AG10803 (cell line): ENCODE measurements around the gene S100A1.

ENCODE experiments used
- DNase-seq: peaks from one replicate; pipeline ENCODE4 v3.0.0; 2010; ENCODE audit warnings: low read depth
- H3K4me3 ChIP-seq: 2 replicates; pipeline ENCODE4 v1.5.1; 2011; ENCODE audit warnings: mild to moderate bottlenecking, low read length, control low read depth
- CTCF ChIP-seq: conservative IDR thresholded peaks from 2 replicates; pipeline ENCODE4 v1.5.1; 2011; ENCODE audit warnings: mild to moderate bottlenecking, low read length, control low read depth, inconsistent platforms

Gene S100A1

GRCh38 chr1:153630384-153630783 is 2.1 kb downstream of the S100A1 start:
- DNase-seq: no peak
- H3K4me3 ChIP-seq: no peak overlapping the region
- TF ChIP-seq CTCF: no peak

- TF ChIP-seq CTCF: no peak
- H3K4me3 ChIP-seq: no peak overlapping the region
- no peak for DNase-seq
Observed at GRCh38 chr1:153631047-153632022, 3.1 kb downstream of the S100A1 start.

GRCh38 chr1:153633161-153633753 is 5.0 kb downstream of the S100A1 start:
- peak; percentile 40 for DNase-seq
- peak overlapping the region; percentile 100 for H3K4me3 ChIP-seq
- TF ChIP-seq CTCF: no peak

- TF ChIP-seq CTCF: no peak
- H3K4me3 ChIP-seq: peak within 1 kb of the TSS; percentile 100
- DNase-seq: peak; percentile 98
Observed at GRCh38 chr1:153633754-153634665, 5.8 kb downstream of the S100A1 start, which contains the start of gene CHTOP. Gene CHTOP, plus strand, starts transcription at chr1:153634066. Its CDS starts 2,523 bp downstream, at chr1:153636589.

- TF ChIP-seq CTCF: no peak
- no peak overlapping the region for H3K4me3 ChIP-seq
- DNase-seq: no peak
Observed at GRCh38 chr1:153635872-153636271, 7.6 kb downstream of the S100A1 start.

- H3K4me3 ChIP-seq: no peak overlapping the region
- DNase-seq: no peak
- TF ChIP-seq CTCF: no peak
Observed at GRCh38 chr1:153636312-153636711, 8.1 kb downstream of the S100A1 start.
